H1 (cell line): ENCODE data around the gene FOXM1. TPM values are rescaled to one million over a fixed set of nuclear protein-coding genes. Genes with fewer than 3 reads are reported as not detected.

Experiments
- CTCF ChIA-PET: fragments of 300-600 bp; sonication (Branson Sonifier 250); formaldehyde crosslinking; loops from one replicate; lab custom pipeline; 2021; ENCODE audit not compliant: partially characterized antibody; lab: Charles Lee
- POLR2A ChIA-PET: fragments of 300-600 bp; sonication (Branson Sonifier 250); formaldehyde crosslinking; loops from one replicate; lab custom pipeline; 2021; ENCODE audit warnings: inconsistent platforms; ENCODE audit not compliant: partially characterized antibody; lab: Charles Lee
- DNase-seq, 2 experiments: peaks; one replicate each; pipeline versions ENCODE4 v3.0.0 to v3.0.0-alpha.2; 2010 to 2022; ENCODE audit warnings: low spot score in 2 of 2, low read depth in 1 of 2, mixed read lengths in 1 of 2
- FAIRE-seq: peaks from 2 replicates; lab custom pipeline; 2011; peaks lifted over from hg19 to GRCh38; lab: Jason Lieb, UNC
- H2AFZ ChIP-seq: 2 replicates; pipeline ENCODE4 v1.8.1; 2012; ENCODE audit warnings: low read length, inconsistent platforms
- H2AK5ac ChIP-seq: 2 replicates; pipeline ENCODE4 v1.6.1; 2013; ENCODE audit warnings: low read depth, low read length
- H2BK120ac ChIP-seq: replicated peaks from 2 replicates; pipeline ENCODE3; 2013; ENCODE audit warnings: low read depth, low read length, inconsistent platforms
- H2BK12ac ChIP-seq: 2 replicates; pipeline ENCODE4 v1.6.1; 2013; ENCODE audit warnings: low read depth, low read length
- H2BK15ac ChIP-seq: 2 replicates; pipeline ENCODE4 v1.6.1; 2013; ENCODE audit warnings: low read length
- H2BK20ac ChIP-seq: 2 replicates; pipeline ENCODE4 v1.6.1; 2013; ENCODE audit warnings: low read length
- H2BK5ac ChIP-seq: 2 replicates; pipeline ENCODE4 v1.6.1; 2013; ENCODE audit warnings: low read depth, low read length
- H3K14ac ChIP-seq: 2 replicates; pipeline ENCODE4 v1.6.1; 2013; ENCODE audit warnings: inconsistent platforms; ENCODE audit not compliant: insufficient read length
- H3K18ac ChIP-seq: 2 replicates; pipeline ENCODE4 v1.6.1; 2013; ENCODE audit warnings: low read length; ENCODE audit errors: extremely low read depth
- H3K23ac ChIP-seq: 2 replicates; pipeline ENCODE4 v1.6.1; 2013; ENCODE audit warnings: inconsistent platforms; ENCODE audit not compliant: insufficient read length
- H3K23me2 ChIP-seq: 2 replicates; pipeline ENCODE4 v1.6.1; 2013; ENCODE audit warnings: low read depth, low read length
- H3K27ac ChIP-seq: 2 replicates; pipeline ENCODE4 v1.6.1; 2011; ENCODE audit warnings: low read depth, low read length, inconsistent platforms
- H3K27me3 ChIP-seq, 4 experiments: replicated peaks in 1 of 4; 1 replicate in 1 of 4; 2 replicates in 3 of 4; pipeline versions ENCODE4 v1.6.1 to v1.8.1; 2011 to 2013; ENCODE audit warnings: low read length in 3 of 4, mild to moderate bottlenecking in 3 of 4, inconsistent platforms in 2 of 4, mixed read lengths in 2 of 4, moderate library complexity in 1 of 4; ENCODE audit not compliant: control insufficient read depth in 3 of 4, insufficient read depth in 3 of 4; ENCODE audit errors: extremely low read depth in 1 of 4
- H3K36me3 ChIP-seq, 4 experiments: 2 replicates each; pipeline versions ENCODE4 v1.6.1 to v1.8.1; 2011 to 2013; ENCODE audit warnings: mild to moderate bottlenecking in 4 of 4, low read length in 3 of 4, moderate library complexity in 2 of 4, control low read depth in 1 of 4, inconsistent platforms in 1 of 4; ENCODE audit not compliant: insufficient read depth in 4 of 4, control insufficient read depth in 2 of 4
- H3K4ac ChIP-seq: replicated peaks from 2 replicates; pipeline ENCODE3; 2013; ENCODE audit warnings: low read length, low read depth, mixed read lengths, inconsistent platforms; ENCODE audit not compliant: insufficient read length
- H3K4me1 ChIP-seq, 4 experiments: replicated peaks in 1 of 4; 1 replicate in 1 of 4; 2 replicates in 3 of 4; pipeline versions ENCODE4 v1.6.1 to v1.8.1; 2011 to 2013; ENCODE audit warnings: low read length in 3 of 4, inconsistent platforms in 2 of 4, mixed read lengths in 1 of 4; ENCODE audit not compliant: insufficient read depth in 4 of 4, control insufficient read depth in 3 of 4
- H3K4me2 ChIP-seq, 2 experiments: 2 replicates each; pipeline versions ENCODE4 v1.6.1 to v1.8.1; 2011 to 2013; ENCODE audit warnings: low read depth in 2 of 2, low read length in 2 of 2, control low read depth in 1 of 2, inconsistent platforms in 1 of 2, mild to moderate bottlenecking in 1 of 2; ENCODE audit not compliant: insufficient read depth in 1 of 2
- H3K4me3 ChIP-seq, 4 experiments: fragments of 200-600, 300-600 bp in 1 of 4; sonication (generic), shearing (Covaris generic), sonication (Bioruptor Twin) in 1 of 4; 2 replicates each; pipeline versions ENCODE4 v1.5.1 to v1.8.1; 2011 to 2016; ENCODE audit warnings: low read length in 4 of 4, low read depth in 3 of 4, control low read depth in 2 of 4, inconsistent platforms in 2 of 4, mild to moderate bottlenecking in 2 of 4, mixed read lengths in 1 of 4, moderate library complexity in 1 of 4; ENCODE audit not compliant: insufficient read depth in 2 of 4; ENCODE audit errors: extremely low read depth in 1 of 4
- H3K56ac ChIP-seq: replicated peaks from 2 replicates; pipeline ENCODE3; 2013; ENCODE audit warnings: low read depth, mild to moderate bottlenecking, mixed read lengths, low read length, inconsistent platforms; ENCODE audit not compliant: insufficient read length
- H3K79me1 ChIP-seq: 2 replicates; pipeline ENCODE4 v1.6.1; 2013; ENCODE audit warnings: low read depth, low read length, control low read depth
- H3K79me2 ChIP-seq, 2 experiments: 2 replicates each; pipeline versions ENCODE4 v1.6.1 to v1.8.1; 2012 to 2013; ENCODE audit warnings: low read length in 2 of 2, mild to moderate bottlenecking in 2 of 2, inconsistent platforms in 1 of 2; ENCODE audit not compliant: insufficient read depth in 2 of 2, control insufficient read depth in 1 of 2
- H3K9ac ChIP-seq, 4 experiments: replicated peaks in 1 of 4; 1 replicate in 1 of 4; 2 replicates in 3 of 4; pipeline versions ENCODE4 v1.6.1 to v1.8.1; 2011 to 2013; ENCODE audit warnings: low read depth in 3 of 4, low read length in 3 of 4, control low read depth in 2 of 4, mild to moderate bottlenecking in 2 of 4, moderate library complexity in 2 of 4, inconsistent platforms in 1 of 4; ENCODE audit errors: extremely low read depth in 1 of 4
- H3K9me3 ChIP-seq, 2 experiments: 2 replicates each; pipeline versions ENCODE4 v1.6.1 to v1.8.1; 2012 to 2013; ENCODE audit warnings: mild to moderate bottlenecking in 2 of 2, moderate library complexity in 2 of 2, control low read depth in 1 of 2, inconsistent platforms in 1 of 2, low read depth in 1 of 2, low read length in 1 of 2, mixed read lengths in 1 of 2; ENCODE audit not compliant: insufficient read depth in 2 of 2
- H4K20me1 ChIP-seq, 2 experiments: replicated peaks in 1 of 2; 2 replicates each; pipeline versions ENCODE3 to v1.8.1; 2011 to 2013; ENCODE audit warnings: inconsistent platforms in 2 of 2, low read length in 2 of 2, mild to moderate bottlenecking in 1 of 2; ENCODE audit not compliant: insufficient read depth in 2 of 2, control insufficient read depth in 1 of 2
- H4K5ac ChIP-seq: 2 replicates; pipeline ENCODE4 v1.6.1; 2013; ENCODE audit warnings: low read length, low read depth, mixed read lengths, inconsistent platforms; ENCODE audit not compliant: insufficient read length
- H4K8ac ChIP-seq: 2 replicates; pipeline ENCODE4 v1.8.0; 2013; ENCODE audit warnings: mild to moderate bottlenecking, moderate library complexity, low read length, inconsistent platforms; ENCODE audit not compliant: insufficient read depth; ENCODE audit errors: extremely low read depth
- H4K91ac ChIP-seq: replicated peaks from 2 replicates; pipeline ENCODE3; 2013; ENCODE audit warnings: low read length, mixed read lengths, inconsistent platforms; ENCODE audit not compliant: insufficient read length
- CHD1 ChIP-seq: IDR thresholded peaks from 2 replicates; pipeline ENCODE4 v1.6.1; 2012; ENCODE audit warnings: low read depth, low read length, improper control_type of control experiment
- EP300 ChIP-seq, 2 experiments: IDR thresholded peaks; 1 replicate in 1 of 2; 2 replicates in 1 of 2; pipeline ENCODE4 v1.6.1; 2011 to 2012; ENCODE audit warnings: low read depth in 2 of 2, low read length in 2 of 2, mild to moderate bottlenecking in 2 of 2, borderline replicate concordance in 1 of 2, inconsistent platforms in 1 of 2, moderate library complexity in 1 of 2
- HDAC2 ChIP-seq, 2 experiments: fragments of 300-600 bp in 1 of 2; sonication (generic) in 1 of 2; IDR thresholded peaks; 2 replicates each; pipeline ENCODE4 v1.6.1; 2011 to 2012; ENCODE audit warnings: low read depth in 2 of 2, low read length in 2 of 2, mild to moderate bottlenecking in 2 of 2, moderate library complexity in 2 of 2, borderline replicate concordance in 1 of 2, inconsistent platforms in 1 of 2
- HDAC6 ChIP-seq: IDR thresholded peaks from one replicate; pipeline ENCODE4 v1.7.1; 2012; ENCODE audit warnings: low read depth, mild to moderate bottlenecking, inconsistent platforms, low read length, moderate library complexity
- RAD21 ChIP-seq, 2 experiments: IDR thresholded peaks in 1 of 2; conservative IDR thresholded peaks in 1 of 2; 2 replicates each; pipeline ENCODE4 v1.6.1; 2011; ENCODE audit warnings: low read depth in 2 of 2, low read length in 2 of 2, improper control_type of control experiment in 1 of 2, inconsistent platforms in 1 of 2, mild to moderate bottlenecking in 1 of 2, moderate library complexity in 1 of 2
- SUZ12 ChIP-seq: fragments of 200-600 bp; sonication (generic); IDR thresholded peaks from 2 replicates; pipeline ENCODE4 v1.6.1; 2012; ENCODE audit warnings: mild to moderate bottlenecking, inconsistent platforms, low read length, moderate library complexity, mixed read lengths
- TAF7 ChIP-seq: optimal IDR thresholded peaks from 2 replicates; pipeline ENCODE3; 2011; ENCODE audit warnings: low read depth, mild to moderate bottlenecking, inconsistent platforms, low read length, moderate library complexity, borderline replicate concordance
- ZNF274 ChIP-seq: IDR thresholded peaks from 2 replicates; pipeline ENCODE4 v1.7.0; 2012; ENCODE audit warnings: low read length, borderline replicate concordance; ENCODE audit errors: extremely low read depth
- WGBS, 2 experiments: shearing (Covaris generic) in 1 of 2; methylation state at CpG; one replicate each; pipeline versions ENCODE4 v1.1.6 to v1.1.7; 2013 to 2015; ENCODE audit warnings: low lambda C conversion rate in 2 of 2, mixed read lengths in 2 of 2, inconsistent platforms in 1 of 2, low coverage in 1 of 2, missing lambda C conversion rate in 1 of 2; ENCODE audit not compliant: insufficient replicate concordance in 2 of 2, insufficient coverage in 1 of 2, insufficient read length in 1 of 2; ENCODE audit errors: extremely low coverage in 1 of 2, missing lambda C conversion rate in 1 of 2; 5-methylcytosine and 5-hydroxymethylcytosine counted together
- polyA plus RNA-seq, 7 experiments: library from polyadenylated mRNA; depleted of rRNA in 3 of 7; stranded (reverse) in 5 of 7; unstranded in 2 of 7; fragments of >200 nt in 5 of 7; fragments of 200-250 nt in 2 of 7; gene quantifications; 1 replicate in 5 of 7; 2 replicates in 1 of 7; 4 replicates in 1 of 7; pipeline versions ENCODE4 v1.2.1 to v1.2.3, GENCODE V29; 2011 to 2013; ENCODE audit warnings: missing spikeins in 2 of 7, mixed read lengths in 2 of 7
- total RNA-seq: library from RNA; stranded (reverse); fragmentation: NEBNext Ultra II Directional; extraction: Animal tissue kit (Norgen Biotek cat#: 25700); gene quantifications from 2 replicates; pipeline ENCODE4 v1.2.1, GENCODE V29; 2021
- TF ChIP-seq, protein P1 (sequence below): IDR thresholded peaks from 2 replicates; pipeline ENCODE4 v1.6.1; 2011; ENCODE audit warnings: low read length, improper control_type of control experiment

Gene FOXM1
- total and polyA plus RNA-seq, 2 of the 8 experiments (the other 6 are each of a cell fraction or from before 2014, with no cell fraction given): 58.1 to 121 TPM

DNA sequence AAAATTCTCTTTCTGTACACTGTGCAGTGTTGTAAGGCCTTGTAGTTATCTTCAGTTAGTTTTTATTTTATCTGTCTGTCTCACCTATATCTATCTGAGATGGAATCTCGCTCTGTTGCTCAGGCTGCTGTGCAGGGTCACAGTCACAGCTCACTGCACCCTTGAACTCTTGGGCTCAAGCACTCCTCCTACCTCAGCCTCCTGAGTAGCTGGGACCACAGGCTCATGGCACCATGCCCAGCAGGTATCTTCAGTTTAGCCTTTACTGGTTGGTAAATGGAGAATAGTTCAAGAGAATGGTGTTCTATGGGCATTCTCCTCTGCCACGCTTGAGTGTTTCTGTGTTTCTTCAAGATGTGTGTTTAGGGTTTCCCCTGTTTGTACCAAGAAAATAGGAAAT is 27.3 kb upstream of the FOXM1 start:
- DNase-seq (no peak), FAIRE-seq (peak; percentile 32)
- H4K5ac ChIP-seq: no peak overlapping the region
- H3K27me3 ChIP-seq: no peaks in the 10 kb centered on the region
- no peak overlapping the region for H2BK20ac ChIP-seq
- H2BK12ac ChIP-seq: no peak overlapping the region
- WGBS, 2 experiments: 89% methylated on average over 2 of the region's 2 CpGs; no CpG with 5 or more reads in 1 of the 2 experiments
- no peak overlapping the region for H3K23ac ChIP-seq
- H3K9me3 ChIP-seq: no peaks in the 10 kb centered on the region
- CTCF ChIA-PET: interaction anchor here (1.1 to 1.5 kb wide), 2 partner anchors 17 to 40 kb away, joined by 4 read pairs; no protein-coding TSS in a partner anchor
- no peak overlapping the region for H4K8ac ChIP-seq
- no peak overlapping the region for H3K4ac ChIP-seq
- H3K56ac ChIP-seq: no peak overlapping the region
- H3K4me1 ChIP-seq: no peaks in the 10 kb centered on the region
- POLR2A ChIA-PET: interaction anchor here (1.3 to 1.7 kb wide), 2 partner anchors 10 to 26 kb away, joined by 3 to 7 read pairs; partner anchors contain the start of genes FOXM1 and RHNO1
- H3K79me2 ChIP-seq: 0 out of 4 replicates have a peak, but pooled peaks cover 0 to 3% of the 10 kb centered on the region in 2 experiments
- no peak overlapping the region for H2BK15ac ChIP-seq
- H4K20me1 ChIP-seq: no peaks in the 10 kb centered on the region
- no peaks in the 10 kb centered on the region for H3K36me3 ChIP-seq
- no peaks in the 10 kb centered on the region for H3K23me2 ChIP-seq
- no peak overlapping the region for H2AFZ ChIP-seq
- no peak overlapping the region for H2BK5ac ChIP-seq
- no peak overlapping the region for H3K18ac ChIP-seq
- no peak overlapping the region for H3K27ac ChIP-seq
- no peak overlapping the region for H3K9ac ChIP-seq
- H3K4me2 ChIP-seq: no peak overlapping the region
- no peaks in the 10 kb centered on the region for H3K79me1 ChIP-seq
- no peak overlapping the region for H2AK5ac ChIP-seq
- H4K91ac ChIP-seq: peak overlapping the region; percentile 19
- no peak overlapping the region for H2BK120ac ChIP-seq
- H3K4me3 ChIP-seq: no peak overlapping the region
- no peak overlapping the region for H3K14ac ChIP-seq
- TF ChIP-seq HDAC6: no peak
- TF ChIP-seq HDAC2 (IDR thresholded peaks at IDR 0.05; ENCODE audit: borderline replicate concordance in 1 of 2, low read depth in 2 of 2, low read length in 2 of 2): no peak
- no peak for TF ChIP-seq EP300 (IDR thresholded peaks at IDR 0.05; ENCODE audit: borderline replicate concordance in 1 of 2, low read depth in 2 of 2, low read length in 2 of 2)
- TF ChIP-seq SUZ12: no peak
- TF ChIP-seq, protein P1, sequence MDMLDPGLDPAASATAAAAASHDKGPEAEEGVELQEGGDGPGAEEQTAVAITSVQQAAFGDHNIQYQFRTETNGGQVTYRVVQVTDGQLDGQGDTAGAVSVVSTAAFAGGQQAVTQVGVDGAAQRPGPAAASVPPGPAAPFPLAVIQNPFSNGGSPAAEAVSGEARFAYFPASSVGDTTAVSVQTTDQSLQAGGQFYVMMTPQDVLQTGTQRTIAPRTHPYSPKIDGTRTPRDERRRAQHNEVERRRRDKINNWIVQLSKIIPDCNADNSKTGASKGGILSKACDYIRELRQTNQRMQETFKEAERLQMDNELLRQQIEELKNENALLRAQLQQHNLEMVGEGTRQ: no peak
- no peak for TF ChIP-seq RAD21 (IDR thresholded peaks at IDR 0.05 in 1 of 2, conservative IDR thresholded peaks at IDR 0.05 in 1 of 2; ENCODE audit: low read depth in 2 of 2, low read length in 2 of 2)
- no peak for TF ChIP-seq CHD1
- no peak for TF ChIP-seq TAF7
- TF ChIP-seq ZNF274: no peak
